Fibroblast of pulmonary artery (primary cell): Measurements from ENCODE around the gene CTXND1.

Experiments used
- DNase-seq: peaks from one replicate; pipeline ENCODE4 v3.0.0-alpha.2; 2010; ENCODE audit warnings: low read depth
- H3K4me3 ChIP-seq: replicated peaks from 2 replicates; pipeline ENCODE4 v1.5.1; 2011; ENCODE audit warnings: low read depth, mild to moderate bottlenecking, control low read depth, low read length, moderate library complexity
- CTCF ChIP-seq: IDR thresholded peaks from 2 replicates; pipeline ENCODE4 v1.5.1; 2011; ENCODE audit warnings: mild to moderate bottlenecking, control low read depth, low read length, inconsistent platforms; ENCODE audit errors: missing control alignments

Gene CTXND1

GRCh38 chr15:80211976-80212375, 40.0 kb downstream of the CTXND1 start:
- no peak for TF ChIP-seq CTCF
- no peak overlapping the region for H3K4me3 ChIP-seq
- DNase-seq, result no peak

GRCh38 chr15:80210611-80211573, 41.1 kb downstream of the CTXND1 start:
- no peak for TF ChIP-seq CTCF
- no peak overlapping the region for H3K4me3 ChIP-seq
- no peak for DNase-seq

- DNase-seq, result no peak
- no peak overlapping the region for H3K4me3 ChIP-seq
- no peak for TF ChIP-seq CTCF
Observed at GRCh38 chr15:80208758-80209734, 43.0 kb downstream of the CTXND1 start.

DNA sequence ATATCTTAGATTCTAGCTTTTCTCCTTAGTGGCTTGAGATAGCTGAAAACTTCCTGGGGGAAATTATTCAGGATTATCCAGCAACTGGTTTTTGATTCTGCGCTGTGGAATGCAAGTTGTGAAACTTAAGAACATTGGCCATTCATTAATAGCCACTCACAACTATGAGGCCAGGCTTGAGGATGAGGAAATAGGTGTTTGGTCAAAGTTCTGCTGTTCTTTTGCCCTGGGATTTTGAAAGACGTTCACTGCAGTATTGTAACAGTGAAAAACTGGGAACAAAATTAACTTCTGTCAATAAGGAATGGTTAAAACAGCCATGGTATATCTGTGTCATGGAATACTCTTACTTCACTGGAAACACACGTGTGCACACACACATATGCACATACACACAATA, 44.1 kb downstream of the CTXND1 start:
- no peak overlapping the region for H3K4me3 ChIP-seq
- no peak for DNase-seq
- no peak for TF ChIP-seq CTCF

GRCh38 chr15:80204231-80204630, 47.8 kb downstream of the CTXND1 start:
- no peak for DNase-seq
- TF ChIP-seq CTCF, result no peak
- no peak overlapping the region for H3K4me3 ChIP-seq

GRCh38 chr15:80203361-80203885, 48.6 kb downstream of the CTXND1 start:
- DNase-seq, result no peak
- H3K4me3 ChIP-seq, result no peak overlapping the region
- no peak for TF ChIP-seq CTCF
